HTERT RPE-1 (cell line): ENCODE measurements around the gene GPR4.
"Not testable (repeated sequence)": the region's sequence is repeated elsewhere in the genome, so short reads cannot be mapped to it uniquely, and the experiment has no call there.

Experiments used
- in situ Hi-C: fragments of 300-500 bp; cut with MboI; formaldehyde crosslinking; loops from 4 replicates; pipeline ENCODE4 v1.14.3; 2020; ENCODE audit warnings: low sequenced_read_pairs

The GPR4 gene

GRCh38 chr19:45601524-45602374 lies at the start of gene GPR4:
TSS of gene GPR4 (minus strand) at chr19:45602212. CDS start at chr19:45591866, 10,346 bp downstream.
- in situ Hi-C loops = no loop called here

- in situ Hi-C loops = no loop called here
These were observed 48.7 kb upstream of the GPR4 start for GRCh38 chr19:45650722-45651121.

GRCh38 chr19:45646345-45646698 lies 44.3 kb upstream of the GPR4 start:
- in situ Hi-C loops = no loop called here

DNA sequence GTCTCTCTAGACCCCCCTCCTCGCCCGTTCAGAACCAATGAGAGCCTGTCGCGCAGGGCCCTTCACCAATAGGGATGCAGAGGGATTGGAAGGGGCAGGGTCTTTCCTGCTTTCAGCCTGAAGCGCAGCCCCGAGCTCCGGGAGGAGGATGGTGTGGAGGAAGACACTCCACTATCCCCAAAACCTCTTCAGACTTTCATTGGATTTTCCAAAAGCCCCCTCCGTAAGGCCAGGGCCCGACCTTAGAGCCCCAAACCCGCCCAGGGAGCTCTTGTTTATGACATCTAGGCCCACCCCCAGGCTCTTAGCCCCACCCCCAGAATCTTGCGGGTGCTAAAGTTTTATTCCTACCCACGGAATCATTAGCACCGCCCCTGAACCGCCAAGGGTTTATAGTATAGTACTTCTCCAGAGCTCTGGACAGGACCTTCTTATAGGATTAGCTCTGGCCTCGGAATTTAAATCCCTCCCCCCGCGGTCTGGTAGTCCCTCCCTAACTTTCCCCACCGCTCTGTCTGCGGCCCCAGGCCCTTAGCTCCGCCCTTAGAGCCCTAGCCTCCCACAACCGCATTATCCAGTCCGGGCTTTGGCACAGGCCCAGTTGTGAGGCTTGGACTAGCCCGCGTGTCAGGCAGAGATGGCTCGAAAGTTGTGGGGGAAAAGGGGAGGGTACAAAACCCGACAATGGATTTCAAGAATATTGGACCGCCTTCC lies 43.8 kb upstream of the GPR4 start:
- in situ Hi-C loops = no loop called here

DNA sequence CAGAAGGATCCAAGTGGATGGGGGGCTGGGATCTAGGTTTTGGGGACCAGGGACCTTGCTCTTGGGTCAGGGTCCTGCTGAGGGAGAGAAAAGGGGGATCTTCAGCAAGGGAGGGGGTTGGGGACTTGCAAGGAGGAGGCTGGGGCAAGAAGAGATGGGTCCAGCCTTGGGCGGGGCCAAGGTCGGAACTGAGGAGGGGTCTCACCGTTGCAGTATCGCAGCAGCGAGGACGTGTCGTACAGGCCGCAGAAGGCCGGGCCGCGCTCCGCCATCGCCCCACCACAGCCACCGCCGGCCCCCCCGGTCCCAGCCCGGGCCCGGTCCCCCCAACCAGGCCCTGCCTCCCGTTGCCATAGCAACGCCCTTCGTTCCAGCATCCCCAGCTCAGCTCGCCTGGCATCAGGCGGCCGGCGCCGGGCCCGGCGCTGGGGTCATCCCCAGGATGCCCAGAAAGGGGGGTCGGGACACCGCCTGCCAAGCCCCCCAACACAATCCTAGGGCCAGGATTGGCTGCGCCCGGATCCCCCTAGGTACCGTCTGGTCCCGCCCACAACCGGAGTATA lies 43.1 kb upstream of the GPR4 start:
- in situ Hi-C loops = no loop called here

DNA sequence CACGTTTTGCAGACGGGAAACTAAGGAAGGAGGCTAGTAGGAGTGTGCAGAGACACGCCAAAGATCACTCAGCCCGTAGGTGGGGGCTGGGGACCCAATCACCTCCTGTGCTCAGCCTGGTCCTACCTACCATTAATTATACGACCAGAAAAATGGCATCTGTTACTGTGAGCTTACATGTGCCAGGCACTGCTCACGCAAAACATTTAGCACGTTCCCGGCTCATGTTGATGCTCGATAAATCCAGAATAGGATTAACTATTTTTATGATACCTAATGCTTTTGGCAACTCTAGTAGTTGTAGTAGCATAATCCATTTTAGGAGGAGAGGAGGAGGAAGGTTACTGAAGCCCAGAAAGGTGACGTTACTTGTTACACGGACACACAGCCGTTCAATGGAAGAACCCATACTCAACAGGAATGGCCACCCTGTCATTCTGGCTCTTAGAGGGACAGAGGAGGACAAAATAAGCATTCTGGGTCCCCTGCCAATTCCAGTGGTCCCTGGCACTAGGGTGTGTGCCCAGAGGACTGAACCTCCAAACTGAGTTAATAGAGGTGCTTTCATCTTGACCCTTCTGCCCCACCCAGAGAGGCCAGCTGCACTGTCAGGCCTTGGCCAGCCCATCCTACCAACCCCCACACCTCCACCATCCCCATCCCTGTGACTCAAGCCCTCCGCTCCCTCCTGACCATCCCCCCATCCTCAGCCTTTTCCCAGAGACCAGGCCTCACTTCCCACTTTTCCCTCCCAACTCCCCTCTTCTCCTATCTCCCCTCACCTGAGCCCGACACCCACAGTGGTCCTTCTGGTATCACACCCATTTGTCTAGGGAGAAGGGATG lies 42.1 kb upstream of the GPR4 start:
- in situ Hi-C loops = no loop called here

- in situ Hi-C loops = no loop called here
These were observed 41.3 kb upstream of the GPR4 start for GRCh38 chr19:45643024-45643926.

GRCh38 chr19:45641274-45642105 lies 39.5 kb upstream of the GPR4 start:
- in situ Hi-C loops = no loop called here

GRCh38 chr19:45640849-45641273 lies 38.8 kb upstream of the GPR4 start:
- in situ Hi-C loops = no loop called here

DNA sequence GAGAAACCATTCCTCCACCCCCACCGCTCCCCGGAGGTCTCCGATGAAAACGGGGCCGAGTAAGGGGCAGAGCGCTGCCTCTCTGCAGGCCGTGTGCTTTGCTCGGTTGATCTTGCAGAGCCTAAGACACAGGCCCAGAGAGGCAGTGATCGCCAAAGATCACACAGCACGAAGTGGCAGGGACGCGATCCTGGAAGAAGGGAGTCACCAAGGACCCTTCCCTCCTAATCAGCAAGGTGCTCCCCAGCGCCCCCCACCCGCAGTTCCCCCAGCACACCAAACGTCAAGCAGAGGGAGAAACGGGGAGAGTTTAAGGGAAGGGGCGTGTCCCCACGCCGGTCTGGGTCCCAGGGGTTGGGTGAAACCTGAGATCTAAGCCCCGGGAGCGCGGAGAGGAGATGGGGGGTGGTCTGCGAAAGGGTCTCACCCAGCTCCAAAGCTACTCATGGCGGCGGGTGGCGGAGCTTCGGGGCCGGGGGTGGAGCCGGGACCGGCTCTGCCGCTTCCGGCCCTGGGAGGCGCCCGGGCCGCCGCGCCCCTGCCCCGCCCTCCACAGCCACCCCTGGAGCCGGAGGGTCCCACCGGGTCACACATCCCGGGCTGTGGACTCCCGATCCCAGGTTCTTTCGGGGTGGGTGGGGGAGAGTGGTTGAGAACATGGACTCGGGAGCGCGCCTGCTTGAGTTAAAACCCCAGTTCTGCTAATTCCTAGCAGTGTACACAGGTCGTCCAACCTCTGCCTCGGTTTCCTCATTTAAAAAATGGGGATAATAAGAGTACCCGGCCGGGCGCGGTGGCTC lies 37.1 kb upstream of the GPR4 start, which contains the start of gene EML2:
Gene EML2, minus strand, starts transcription at position 468 of the 800 bp plus-strand sequence. Its CDS starts 21 bp downstream, at position 447.
- in situ Hi-C loops = no loop called here

DNA sequence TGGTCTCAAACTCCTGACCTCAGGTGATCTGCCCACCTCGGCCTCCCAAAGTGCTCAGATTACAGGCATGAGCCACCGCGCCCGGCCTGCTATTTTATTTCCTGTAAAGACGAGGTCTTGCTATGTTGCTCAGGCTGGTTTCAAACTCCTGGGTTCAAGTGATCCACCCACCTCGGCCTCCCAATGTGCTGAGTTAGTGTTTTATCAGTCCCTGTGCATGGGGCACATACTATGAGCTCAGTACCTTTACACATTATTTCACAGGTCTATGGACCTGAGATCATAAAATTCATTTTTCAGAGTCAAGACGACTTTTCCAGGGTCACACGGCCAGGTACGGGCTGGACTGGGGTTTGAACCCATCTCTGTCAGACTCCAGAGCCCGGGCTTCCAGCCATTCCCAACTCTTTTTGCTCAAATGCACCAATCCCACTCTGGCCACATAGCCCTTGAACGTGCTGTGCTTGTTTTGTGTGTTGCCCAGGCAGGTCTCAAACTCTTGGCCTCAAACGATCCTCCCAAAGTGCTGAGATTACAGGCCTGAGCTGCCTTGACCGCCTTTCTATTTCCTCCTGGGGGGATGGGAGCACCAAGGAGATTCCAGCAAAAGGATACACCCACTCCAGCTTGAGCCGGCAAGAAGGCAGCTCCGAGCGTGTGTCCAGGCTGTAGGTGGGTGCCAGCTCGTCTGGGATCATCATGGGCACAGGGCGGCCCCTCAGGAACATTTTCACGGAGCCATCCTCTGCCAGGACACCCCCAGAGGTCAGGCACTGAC lies 36.1 kb upstream of the GPR4 start:
- in situ Hi-C loops = no loop called here

DNA sequence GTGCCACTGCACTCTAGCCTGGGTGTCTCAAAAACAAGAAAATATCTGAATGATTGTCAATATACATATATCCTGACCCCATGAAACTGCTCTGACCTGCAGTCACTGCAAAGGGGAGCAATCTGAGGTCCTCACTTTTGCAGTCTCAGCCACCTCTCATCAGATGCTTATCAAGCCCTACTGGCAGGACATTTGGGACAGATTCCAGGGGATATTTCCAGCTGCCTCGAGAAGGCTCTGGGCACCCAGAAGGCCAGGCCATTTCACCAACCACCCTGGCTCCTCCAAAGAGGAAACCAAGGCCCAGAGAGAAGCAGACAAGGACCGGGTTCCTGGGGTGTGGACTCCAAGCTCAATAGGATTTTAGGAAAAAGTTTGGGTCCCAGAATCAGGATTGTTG lies 34.9 kb upstream of the GPR4 start:
- in situ Hi-C loops = no loop called here

GRCh38 chr19:45636275-45636674 lies 34.3 kb upstream of the GPR4 start:
- in situ Hi-C loops = no loop called here

DNA sequence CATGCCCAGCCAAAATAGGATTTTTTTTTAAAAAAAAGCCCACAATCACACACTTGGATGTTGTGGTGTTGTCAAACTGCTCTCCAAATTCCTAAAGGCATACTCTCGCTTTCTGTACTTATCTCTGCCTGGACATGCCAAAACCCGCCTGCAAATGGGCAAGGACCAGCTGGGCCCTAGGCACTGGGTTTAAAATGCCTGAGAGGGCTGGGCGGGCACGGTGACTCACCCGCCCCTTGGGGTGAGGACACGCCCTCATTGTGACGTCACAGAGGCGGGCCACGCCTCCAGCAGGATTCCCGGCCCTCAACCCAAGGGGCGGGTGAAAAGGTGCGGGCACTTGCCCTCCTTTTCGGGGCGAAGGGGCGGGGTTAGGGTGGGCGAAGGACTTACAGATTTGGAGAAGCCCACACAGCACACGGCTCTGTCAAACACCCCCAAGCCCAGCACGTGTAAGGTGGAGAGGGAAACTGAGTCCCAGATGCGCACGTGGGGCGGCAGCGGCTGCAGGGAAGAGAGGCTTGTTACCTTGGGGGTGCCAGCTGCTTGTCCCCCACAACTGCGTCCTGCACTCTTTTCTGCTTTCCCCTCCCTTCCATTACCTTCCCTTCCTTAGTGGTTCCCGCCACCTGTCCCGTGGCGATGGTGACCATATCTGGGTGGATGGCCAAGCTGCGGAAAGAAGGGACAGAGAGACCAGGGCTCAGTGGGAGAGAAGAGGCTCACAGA lies 30.6 kb upstream of the GPR4 start:
- in situ Hi-C loops = no loop called here

GRCh38 chr19:45630463-45630862 lies 28.5 kb upstream of the GPR4 start:
- in situ Hi-C loops = no loop called here

DNA sequence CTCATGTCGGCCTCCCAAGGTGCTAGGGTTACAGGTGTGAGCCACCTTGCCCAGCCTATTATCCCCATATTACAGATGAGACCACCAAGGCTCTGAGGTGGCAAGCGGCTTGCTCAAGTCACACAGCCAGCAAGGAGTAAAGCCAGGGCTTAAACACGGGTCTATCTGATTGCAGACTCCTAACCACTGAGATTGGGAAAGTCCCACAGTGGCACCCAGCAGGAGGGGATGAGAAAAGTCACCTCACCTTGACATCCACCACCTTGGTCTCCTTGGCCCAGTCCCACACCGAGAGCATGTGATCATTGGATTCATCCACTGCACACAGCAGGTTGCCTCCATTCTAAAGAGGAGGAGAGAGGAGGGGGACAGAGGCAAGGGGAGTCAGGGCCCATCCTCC lies 27.7 kb upstream of the GPR4 start:
- in situ Hi-C loops = no loop called here

- in situ Hi-C loops = not testable (repeated sequence)
These were observed 26.2 kb upstream of the GPR4 start for GRCh38 chr19:45628219-45628618.
